ENCODE results near the gene CA12.

CA12 gene

GRCh38 chr15:63396152-63396928, 14.7 kb upstream of the CA12 start:
- no peak overlapping the region for H3K4me3 ChIP-seq (ENCODE audit: low read depth, low read length)
- ChIA-PET POLR2A (interaction anchor here (1.0 kb wide), 1 partner anchor 105 kb away, joined by 3 read pairs; no protein-coding TSS in a partner anchor), CTCF (interaction anchor here (1.2 kb wide), 1 partner anchor 104 kb away, joined by 4 read pairs; no protein-coding TSS in a partner anchor)
- TF ChIP-seq CTCF (IDR thresholded peaks at IDR 0.05; ENCODE audit: insufficient read depth, low read length, missing control alignments): no peak
- no peak for DNase-seq (ENCODE audit: low read depth, low spot score)

- CTCF ChIA-PET: interaction anchor here (1.2 kb wide), 1 partner anchor 104 kb away, joined by 4 read pairs; no protein-coding TSS in a partner anchor
- POLR2A ChIA-PET: interaction anchor here (1.0 kb wide), 1 partner anchor 104 kb away, joined by 3 read pairs; no protein-coding TSS in a partner anchor
- TF ChIP-seq CTCF (IDR thresholded peaks at IDR 0.05; ENCODE audit: insufficient read depth, low read length, missing control alignments): no peak
- H3K4me3 ChIP-seq (ENCODE audit: low read depth, low read length): no peak overlapping the region
- DNase-seq (ENCODE audit: low read depth, low spot score): no peak
Observed at GRCh38 chr15:63395730-63396151, 14.1 kb upstream of the CA12 start.

DNA sequence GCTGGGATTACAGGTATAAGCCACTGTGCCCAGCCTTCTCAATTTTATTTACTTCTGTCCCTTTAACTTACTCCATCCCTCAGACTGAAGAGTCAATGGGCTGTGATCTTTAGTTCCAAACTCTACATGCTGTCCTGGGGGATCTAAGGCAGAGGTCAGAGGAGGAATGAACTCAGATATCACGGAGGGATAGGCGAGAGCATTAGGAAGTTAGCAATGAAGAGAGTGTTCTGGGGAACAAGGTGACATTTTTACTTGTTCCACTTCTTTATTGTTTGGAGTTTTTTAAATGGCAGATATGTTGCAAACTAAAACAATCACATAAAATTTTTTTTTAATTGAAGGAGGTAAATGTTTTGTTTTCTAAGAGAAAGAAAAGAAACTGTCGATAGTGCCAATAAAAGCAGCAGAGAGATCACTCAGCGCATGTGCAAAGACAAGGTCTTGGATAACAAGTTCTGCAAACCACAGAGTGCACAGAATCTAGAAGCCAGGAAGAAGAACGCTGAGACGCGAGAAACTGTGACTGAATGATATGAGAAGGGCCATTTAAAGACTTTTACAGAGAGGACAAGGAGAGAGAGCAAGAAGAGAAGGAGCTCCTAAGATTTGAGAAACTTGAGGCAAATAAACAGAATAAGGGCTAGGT, 10.8 kb upstream of the CA12 start:
- CTCF ChIA-PET: interaction anchor here (1.2 to 2.1 kb wide), 4 partner anchors 10 to 103 kb away, joined by 3 to 7 read pairs (median 4); no protein-coding TSS in a partner anchor
- no peak for TF ChIP-seq CTCF (IDR thresholded peaks at IDR 0.05; ENCODE audit: insufficient read depth, low read length, missing control alignments)
- POLR2A ChIA-PET: no interaction called here
- H3K4me3 ChIP-seq (ENCODE audit: low read depth, low read length): no peak overlapping the region
- DNase-seq (ENCODE audit: low read depth, low spot score): no peak

- ChIA-PET CTCF (interaction anchor here (1.2 to 2.1 kb wide), 4 partner anchors 11 to 103 kb away, joined by 3 to 7 read pairs (median 4); no protein-coding TSS in a partner anchor), POLR2A (no interaction called here)
- no peak overlapping the region for H3K4me3 ChIP-seq (ENCODE audit: low read depth, low read length)
- TF ChIP-seq CTCF (IDR thresholded peaks at IDR 0.05; ENCODE audit: insufficient read depth, low read length, missing control alignments): no peak
- DNase-seq (ENCODE audit: low read depth, low spot score): no peak
Observed at GRCh38 chr15:63391669-63392360, 10.2 kb upstream of the CA12 start.

- ChIA-PET POLR2A (no interaction called here), CTCF (interaction anchor here (3.7 kb wide), 1 partner anchor 11 kb away, joined by 22 read pairs; no protein-coding TSS in a partner anchor)
- no peak for DNase-seq (ENCODE audit: low read depth, low spot score)
- no peak for TF ChIP-seq CTCF (IDR thresholded peaks at IDR 0.05; ENCODE audit: insufficient read depth, low read length, missing control alignments)
- no peak overlapping the region for H3K4me3 ChIP-seq (ENCODE audit: low read depth, low read length)
Observed at GRCh38 chr15:63390689-63391088, 9.0 kb upstream of the CA12 start.
